ENCODE measurements around the gene CFAP53.
A peak's percentile ranks its signal among the peaks of the same experiment; 100 is the strongest.
"Not testable (repeated sequence)": the region's sequence is repeated elsewhere in the genome, so short reads cannot be mapped to it uniquely, and the experiment has no call there.

CFAP53 gene

DNA sequence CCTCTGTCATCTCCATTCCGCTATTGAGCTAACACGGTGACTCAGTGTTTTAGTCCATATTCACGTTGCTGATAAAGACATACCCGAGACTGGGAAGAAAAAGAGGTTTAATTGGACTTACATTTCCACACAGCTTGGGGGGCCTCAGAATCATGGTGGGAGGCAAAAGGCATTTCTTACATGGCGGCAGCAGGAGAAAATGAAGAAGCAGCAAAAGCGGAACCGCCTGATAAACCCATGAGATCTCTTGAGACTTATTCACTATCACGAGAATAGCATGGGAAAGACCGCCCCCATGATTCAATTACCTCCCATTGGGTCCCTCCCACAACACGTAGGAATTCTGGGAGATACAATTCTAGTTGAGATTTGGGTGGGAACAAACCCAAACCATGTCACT lies 43.8 kb upstream of the CFAP53 start:
- TF ChIP-seq, protein P1, sequence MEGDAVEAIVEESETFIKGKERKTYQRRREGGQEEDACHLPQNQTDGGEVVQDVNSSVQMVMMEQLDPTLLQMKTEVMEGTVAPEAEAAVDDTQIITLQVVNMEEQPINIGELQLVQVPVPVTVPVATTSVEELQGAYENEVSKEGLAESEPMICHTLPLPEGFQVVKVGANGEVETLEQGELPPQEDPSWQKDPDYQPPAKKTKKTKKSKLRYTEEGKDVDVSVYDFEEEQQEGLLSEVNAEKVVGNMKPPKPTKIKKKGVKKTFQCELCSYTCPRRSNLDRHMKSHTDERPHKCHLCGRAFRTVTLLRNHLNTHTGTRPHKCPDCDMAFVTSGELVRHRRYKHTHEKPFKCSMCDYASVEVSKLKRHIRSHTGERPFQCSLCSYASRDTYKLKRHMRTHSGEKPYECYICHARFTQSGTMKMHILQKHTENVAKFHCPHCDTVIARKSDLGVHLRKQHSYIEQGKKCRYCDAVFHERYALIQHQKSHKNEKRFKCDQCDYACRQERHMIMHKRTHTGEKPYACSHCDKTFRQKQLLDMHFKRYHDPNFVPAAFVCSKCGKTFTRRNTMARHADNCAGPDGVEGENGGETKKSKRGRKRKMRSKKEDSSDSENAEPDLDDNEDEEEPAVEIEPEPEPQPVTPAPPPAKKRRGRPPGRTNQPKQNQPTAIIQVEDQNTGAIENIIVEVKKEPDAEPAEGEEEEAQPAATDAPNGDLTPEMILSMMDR (IDR thresholded peaks at IDR 0.05; ENCODE audit: insufficient read depth, missing control alignments) = no peak
- FAIRE-seq (no peak), DNase-seq (ENCODE audit: insufficient read length, low spot score) (no peak)

DNA sequence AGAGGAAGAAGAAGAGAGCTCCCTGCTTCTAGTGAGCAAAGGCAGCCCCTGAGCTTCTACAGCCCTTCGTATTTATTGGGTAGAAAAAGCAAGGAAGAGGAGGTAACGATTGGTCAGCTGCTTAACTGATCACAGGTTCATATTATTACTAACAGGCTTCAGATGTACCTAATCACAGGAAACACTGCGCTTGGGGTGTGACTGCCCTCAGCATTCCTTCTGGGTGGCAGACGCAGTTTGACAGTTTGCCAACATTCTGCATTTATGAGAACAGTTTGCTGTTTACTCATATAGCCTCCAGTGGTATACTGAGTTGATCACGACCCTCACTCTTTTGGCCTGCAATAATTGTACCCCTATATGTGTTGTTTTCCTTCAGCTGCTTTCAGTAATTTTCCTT lies 42.6 kb upstream of the CFAP53 start:
- DNase-seq (ENCODE audit: insufficient read length, low spot score); FAIRE-seq: not testable (repeated sequence)

DNA sequence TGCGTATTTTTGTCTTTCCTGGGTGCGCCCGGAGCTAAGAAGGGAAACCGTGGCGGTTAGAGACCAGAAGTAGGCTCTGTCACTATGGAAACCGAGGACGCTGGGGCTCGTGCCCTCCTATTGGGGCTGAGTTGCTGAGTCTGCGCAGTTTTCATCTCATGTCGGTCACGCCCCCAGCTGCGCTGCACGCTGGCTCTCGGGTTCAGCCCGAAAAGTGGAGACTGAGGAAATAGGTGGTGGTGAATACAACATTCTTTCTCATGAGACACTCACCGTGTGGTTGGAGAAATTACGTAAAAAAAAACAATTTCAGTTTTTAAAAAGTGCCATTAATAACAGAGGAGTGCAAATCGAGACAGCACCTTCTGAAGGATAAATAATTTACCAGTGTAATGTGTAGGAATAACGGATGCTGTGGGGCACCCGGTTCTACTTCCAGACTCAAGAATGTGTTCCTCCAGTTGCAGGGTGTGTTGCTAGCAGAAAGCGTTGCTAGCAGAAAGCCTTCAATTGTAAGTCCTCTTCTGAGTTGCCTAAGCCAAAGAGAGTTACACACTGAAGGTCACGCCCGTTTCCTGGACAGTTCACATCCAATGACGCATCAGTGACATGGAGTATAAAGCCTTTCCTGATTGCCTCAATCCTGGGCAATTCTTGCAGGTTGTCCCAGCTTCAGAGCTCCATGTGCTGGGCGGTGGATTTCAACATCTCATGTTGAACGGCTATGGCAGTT lies 41.6 kb upstream of the CFAP53 start:
- TF ChIP-seq, protein P1 (IDR thresholded peaks at IDR 0.05; ENCODE audit: insufficient read depth, missing control alignments) = no peak
- FAIRE-seq (peak; percentile 55), DNase-seq (ENCODE audit: insufficient read length, low spot score) (peak; percentile 66)

DNA sequence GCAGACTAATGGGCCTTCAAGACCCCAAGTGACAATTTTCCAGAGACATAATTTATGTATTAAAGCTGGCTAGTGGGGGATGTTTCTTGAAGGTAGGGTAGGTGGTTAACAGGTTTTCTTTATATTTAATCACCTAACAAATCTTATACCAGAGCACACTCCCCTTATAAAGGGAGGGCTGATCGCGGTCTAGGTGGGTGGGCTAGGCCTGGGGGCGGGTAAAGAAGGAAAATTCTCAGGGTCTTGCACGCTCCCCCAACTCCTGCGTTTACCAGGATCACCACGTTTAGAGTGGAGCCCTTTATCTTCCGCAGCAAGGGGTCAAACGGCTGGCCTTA lies 41.1 kb upstream of the CFAP53 start:
- TF ChIP-seq, protein P1 (IDR thresholded peaks at IDR 0.05; ENCODE audit: insufficient read depth, missing control alignments) = no peak
- FAIRE-seq (no peak), DNase-seq (ENCODE audit: insufficient read length, low spot score) (no peak)

DNA sequence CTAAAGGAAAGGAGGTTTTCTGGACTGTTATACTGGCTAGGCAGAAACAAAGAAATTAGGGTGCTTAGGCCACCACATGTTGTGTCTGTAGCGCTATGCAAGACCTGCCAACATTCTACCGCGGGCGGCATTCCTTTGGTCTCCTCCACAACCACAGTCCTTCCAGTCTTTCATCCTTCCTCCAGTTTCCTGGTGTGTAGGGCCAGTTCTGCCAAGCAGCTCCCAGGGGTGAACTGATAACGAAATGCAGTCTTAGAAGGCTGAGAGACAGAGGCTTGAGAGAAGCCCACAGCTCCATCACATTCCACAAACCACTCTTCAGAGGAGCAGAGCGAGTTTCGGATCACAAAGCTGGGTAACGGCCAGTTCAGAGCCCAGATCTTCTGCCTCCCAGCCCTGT lies 40.6 kb upstream of the CFAP53 start:
- FAIRE-seq (no peak), DNase-seq (ENCODE audit: insufficient read length, low spot score) (no peak)
- TF ChIP-seq, protein P1 (IDR thresholded peaks at IDR 0.05; ENCODE audit: insufficient read depth, missing control alignments) = no peak

DNA sequence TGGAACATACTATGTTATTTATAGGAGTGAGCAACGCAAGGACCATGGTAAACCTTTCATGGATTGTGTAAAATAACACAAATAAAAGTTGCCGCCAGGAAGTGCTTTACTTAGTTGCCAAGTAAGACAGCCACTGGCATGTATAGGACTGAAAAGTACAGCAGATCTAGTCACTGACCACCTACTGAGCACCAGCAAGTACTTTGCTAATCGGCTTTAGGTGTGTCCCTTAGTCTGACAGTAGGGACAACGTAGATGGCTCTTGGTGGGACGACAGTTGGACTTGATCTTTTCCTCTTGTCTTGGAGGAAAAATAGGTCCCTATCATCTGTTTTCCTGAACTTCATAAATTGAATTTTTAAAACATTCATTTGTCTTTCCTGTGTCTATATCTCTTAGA lies 34.8 kb upstream of the CFAP53 start:
- FAIRE-seq = no peak

DNA sequence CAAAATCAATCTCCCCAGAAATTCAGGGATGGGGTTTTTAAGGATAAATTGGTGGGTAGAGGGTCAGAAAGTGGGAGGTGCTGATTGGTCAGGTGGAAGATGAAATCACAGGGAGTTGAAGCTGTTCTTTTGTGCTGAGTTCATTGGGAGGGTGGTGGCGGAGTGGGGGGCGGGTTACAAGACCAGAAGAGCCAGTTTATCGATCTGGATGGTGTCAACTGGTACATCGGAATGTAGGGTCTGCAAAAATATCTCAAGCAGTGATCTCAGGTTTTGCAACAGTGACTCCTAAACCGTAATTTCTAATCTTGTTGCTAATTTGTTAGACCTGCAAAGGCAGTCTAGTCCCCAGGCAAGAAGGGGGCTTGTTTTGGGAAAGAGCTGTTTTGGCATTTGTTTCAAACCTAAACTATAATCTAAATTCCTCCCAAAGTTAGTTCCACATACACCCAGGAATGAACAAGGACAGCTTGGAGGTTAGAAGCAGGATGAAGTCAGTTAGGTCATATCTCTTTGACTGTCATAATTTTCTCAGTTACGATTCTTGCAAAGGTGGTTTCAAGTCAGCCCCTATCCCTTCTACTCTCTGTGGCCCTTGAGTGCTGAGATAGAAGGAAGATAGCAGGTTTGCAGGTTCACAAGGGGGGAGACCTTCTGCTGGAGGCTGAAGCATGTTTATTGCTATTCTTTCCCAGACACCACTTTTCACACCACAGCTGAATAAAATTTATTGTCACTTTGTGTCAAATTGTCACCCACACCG lies 33.5 kb upstream of the CFAP53 start:
- TF ChIP-seq, protein P1 (IDR thresholded peaks at IDR 0.05; ENCODE audit: insufficient read depth, missing control alignments) = no peak
- no peak for FAIRE-seq
- no peak for DNase-seq (ENCODE audit: insufficient read length, low spot score)

More for the DNA sequence above, 34.8 kb upstream of the CFAP53 start:
- TF ChIP-seq, protein P1 (IDR thresholded peaks at IDR 0.05; ENCODE audit: insufficient read depth, missing control alignments) = no peak
- DNase-seq (ENCODE audit: insufficient read length, low spot score) = no peak
